HepG2 (cell line): Measurements from ENCODE around the gene TUBB4A. TPM values are rescaled to one million over a fixed set of nuclear protein-coding genes. Genes with fewer than 3 reads are reported as not detected.

Source experiments
- ATAC-seq: fragments of 200-7000 bp; cut with Tn5 transposase; 3 replicates; pipeline ENCODE4 v1.9.1; 2020; ENCODE audit warnings: mild to moderate bottlenecking, moderate library complexity
- BruUV-seq: library from RNA; stranded (reverse); fragments of 400-500 nt; replicated peaks from 2 replicates; lab custom pipeline; 2021; lab: Mats Ljungman, UMichigan
- CTCF ChIA-PET: fragments of 300-600 bp; formaldehyde crosslinking; extraction: SDS; loops from one replicate; lab custom pipeline; 2021; ENCODE audit warnings: low total read pairs, inconsistent platforms, low intra/inter-chr PET ratio; lab: Yijun Ruan, JAX
- POLR2A ChIA-PET: fragments of 350-600 bp; sonication (Branson Sonifier 250); formaldehyde crosslinking; loops from one replicate; lab custom pipeline; 2020; ENCODE audit warnings: antibody characterized with exemption, inconsistent platforms; lab: Yijun Ruan, JAX
- DNase-seq: peaks from one replicate; pipeline ENCODE4 v3.0.0-alpha.2; 2015; ENCODE audit warnings: low spot score
- FAIRE-seq: peaks from 3 replicates; lab custom pipeline; 2011; peaks lifted over from hg19 to GRCh38; lab: Jason Lieb, UNC
- H2AFZ ChIP-seq: one replicate; pipeline ENCODE4 v1.6.1; 2011; ENCODE audit warnings: low read length, inconsistent platforms
- H3K27ac ChIP-seq: fragments of 300-600 bp; 3 replicates; pipeline ENCODE4 v1.8.0; 2011; ENCODE audit warnings: mixed run types, mild to moderate bottlenecking, mixed read lengths, low read length, inconsistent platforms; ENCODE audit not compliant: insufficient read depth; ENCODE audit errors: extremely low read length
- H3K27me3 ChIP-seq, 2 experiments: fragments of 200-600 bp in 1 of 2; 2 replicates in 1 of 2; 3 replicates in 1 of 2; pipeline versions ENCODE4 v1.6.0 to v1.8.0; 2011; ENCODE audit warnings: low read length in 2 of 2, mild to moderate bottlenecking in 2 of 2, moderate library complexity in 2 of 2, inconsistent platforms in 1 of 2; ENCODE audit not compliant: insufficient read depth in 2 of 2, control insufficient read depth in 1 of 2
- H3K36me3 ChIP-seq, 2 experiments: fragments of 200-600 bp in 1 of 2; replicated peaks in 1 of 2; 2 replicates in 1 of 2; 3 replicates in 1 of 2; pipeline versions ENCODE4 v1.5.1 to v1.8.0; 2011; ENCODE audit warnings: low read length in 2 of 2, inconsistent platforms in 1 of 2; ENCODE audit not compliant: insufficient read depth in 2 of 2, control insufficient read depth in 1 of 2
- H3K4me1 ChIP-seq: 2 replicates; pipeline ENCODE4 v1.5.1; 2012; ENCODE audit warnings: low read length, inconsistent platforms; ENCODE audit not compliant: insufficient read depth
- H3K4me2 ChIP-seq: 2 replicates; pipeline ENCODE4 v1.6.0; 2011; ENCODE audit warnings: low read depth, low read length, inconsistent platforms
- H3K4me3 ChIP-seq, 3 experiments: fragments of 200-600 bp in 1 of 3; sonication (generic), shearing (Covaris generic) in 1 of 3; replicated peaks in 1 of 3; 2 replicates each; pipeline ENCODE4 v1.5.1; 2011 to 2016; ENCODE audit warnings: low read length in 3 of 3, inconsistent platforms in 2 of 3, low read depth in 2 of 3, mild to moderate bottlenecking in 2 of 3, control low read depth in 1 of 3, mixed read lengths in 1 of 3; ENCODE audit not compliant: insufficient read depth in 1 of 3
- H3K79me2 ChIP-seq: one replicate; pipeline ENCODE4 v1.6.1; 2011; ENCODE audit warnings: low read length, inconsistent platforms; ENCODE audit not compliant: insufficient read depth
- H3K9ac ChIP-seq: 2 replicates; pipeline ENCODE4 v1.6.0; 2011; ENCODE audit warnings: mild to moderate bottlenecking, low read depth, low read length, inconsistent platforms; ENCODE audit not compliant: insufficient read depth
- H3K9me3 ChIP-seq: 2 replicates; pipeline ENCODE4 v1.5.1; 2012; ENCODE audit warnings: mild to moderate bottlenecking, low read length
- H4K20me1 ChIP-seq: 2 replicates; pipeline ENCODE4 v1.6.0; 2011; ENCODE audit warnings: inconsistent platforms, mild to moderate bottlenecking, low read length, moderate library complexity; ENCODE audit not compliant: insufficient read depth
- AKNA ChIP-seq: sonication (generic); formaldehyde crosslinking; IDR thresholded peaks from 2 replicates; pipeline ENCODE4 v1.4.0; 2020; ENCODE audit warnings: missing genetic modification reagents, borderline replicate concordance
- JUNB ChIP-seq: sonication (generic); formaldehyde crosslinking; IDR thresholded peaks from 2 replicates; pipeline ENCODE4 v1.8.0; 2022; ENCODE audit warnings: missing genetic modification reagents, mild to moderate bottlenecking, borderline replicate concordance
- KAT7 ChIP-seq: IDR thresholded peaks from 2 replicates; pipeline ENCODE4 v1.6.1; 2018; ENCODE audit warnings: borderline replicate concordance, missing compliant biosample characterization
- NBN ChIP-seq: fragments of 450-650 bp; conservative IDR thresholded peaks from 2 replicates; pipeline ENCODE4 v1.6.1; 2017
- TRIM22 ChIP-seq: fragments of 450-650 bp; IDR thresholded peaks from 2 replicates; pipeline ENCODE4 v1.6.1; 2017
- ZBTB40 ChIP-seq, 2 experiments: fragments of 450-650 bp in 1 of 2; sonication (generic) in 1 of 2; formaldehyde crosslinking in 1 of 2; IDR thresholded peaks; 2 replicates each; pipeline versions ENCODE4 v1.6.1 to v1.8.0; 2016 to 2022; ENCODE audit warnings: antibody characterized with exemption in 1 of 2, mild to moderate bottlenecking in 1 of 2, missing genetic modification reagents in 1 of 2
- ZC3H4 ChIP-seq: sonication (generic); formaldehyde crosslinking; IDR thresholded peaks from 2 replicates; pipeline ENCODE4 v1.4.0; 2020; ENCODE audit warnings: missing genetic modification reagents, borderline replicate concordance
- WGBS: methylation state at CpG from one replicate; pipeline ENCODE4 v1.1.6; 2017; ENCODE audit warnings: low lambda C conversion rate; 5-methylcytosine and 5-hydroxymethylcytosine counted together
- in situ Hi-C: cut with HindIII; loops from 2 replicates; pipeline ENCODE4 v1.10.0; 2017; ENCODE audit warnings: low pct_unique_long_range_greater_than_20kb; ENCODE audit not compliant: extremely low pct_ligation_motif_present
- intact Hi-C: fragments of 100-400 bp; cut with micrococcal nuclease; formaldehyde crosslinking; loops from one replicate; pipeline ENCODE4 v1.10.0; 2022; ENCODE audit not compliant: unreplicated experiment
- polyA plus RNA-seq, 8 experiments: library from polyadenylated mRNA; depleted of rRNA in 3 of 8; stranded (reverse) in 7 of 8; unstranded in 1 of 8; fragments of >200 nt; fragmentation: Illumina TruSeq in 4 of 8; extraction: Trizol in 4 of 8; gene quantifications; 2 replicates each; pipeline versions ENCODE4 v1.2.1 to v1.2.3, GENCODE V29; 2011 to 2016; ENCODE audit warnings: low read depth in 4 of 8, missing spikeins in 1 of 8, mixed read lengths in 1 of 8; ENCODE audit not compliant: insufficient read depth in 1 of 8
- total RNA-seq, 5 experiments: library from RNA; depleted of rRNA; stranded (reverse); fragments of >200 nt; fragmentation: Illumina TruSeq; extraction: Trizol; gene quantifications; 2 replicates each; pipeline ENCODE4 v1.2.3, GENCODE V29; 2016; ENCODE audit warnings: low read depth in 1 of 5

The TUBB4A gene
- total and polyA plus RNA-seq, 2 of the 13 experiments (the other 11 are each of a cell fraction or from before 2014, with no cell fraction given) = not detected

DNA sequence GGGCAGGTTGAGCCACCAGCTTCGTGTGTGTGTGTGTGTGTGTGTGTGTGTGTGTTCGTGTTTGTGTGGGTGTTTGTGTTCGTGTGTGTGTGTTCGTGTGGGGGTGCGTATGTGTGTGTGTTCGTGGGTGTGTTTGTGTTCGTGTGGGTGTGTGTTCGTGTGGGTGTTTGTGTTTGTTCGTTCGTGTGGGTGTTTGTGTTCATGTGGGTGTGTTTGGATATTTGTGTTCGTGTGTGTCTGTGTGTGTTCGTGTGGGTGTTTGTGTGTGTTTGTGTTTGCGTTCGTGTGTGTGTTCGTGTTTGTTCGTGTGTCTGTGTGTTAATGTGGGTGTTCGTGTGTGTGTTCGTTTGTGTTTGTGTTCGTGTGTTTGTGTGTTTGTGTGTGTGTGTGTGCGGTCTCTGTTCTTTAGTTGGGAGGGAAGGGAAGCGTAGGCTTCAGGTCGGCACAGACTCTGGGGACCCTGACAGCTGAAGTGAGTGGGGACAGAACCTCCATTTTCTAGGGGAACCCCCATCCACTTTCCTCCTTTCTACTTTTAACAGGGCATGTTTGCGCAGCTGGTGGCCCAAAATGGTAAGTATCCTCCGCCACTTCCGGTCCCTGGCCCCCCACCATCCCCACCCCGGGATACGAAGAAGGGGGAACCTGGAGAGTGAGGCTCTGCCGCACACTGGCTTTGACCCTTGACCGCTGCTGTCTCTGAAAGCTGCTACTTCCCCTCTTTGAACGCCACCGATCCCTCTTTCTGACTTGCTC, 30.3 kb upstream of the TUBB4A start:
- H3K36me3 ChIP-seq = no peaks in the 10 kb centered on the region
- peak; percentile 67 for FAIRE-seq
- intact Hi-C loops = no loop called here
- TF ChIP-seq KAT7 (CRISPR knock-in tag) = no peak
- no peak for TF ChIP-seq AKNA (CRISPR knock-in tag)
- TF ChIP-seq ZBTB40 (IDR thresholded peaks at IDR 0.05) = peak; percentile 12; the same call in 1 of the 2 replicates
- no peak for TF ChIP-seq ZBTB40 (CRISPR knock-in tag; IDR thresholded peaks at IDR 0.05)
- TF ChIP-seq NBN = 0 out of 2 replicates have a peak, but pooled peaks have one; percentile 59
- peak; percentile 22; the same call in 1 of the 2 replicates for TF ChIP-seq TRIM22
- no peak for TF ChIP-seq ZC3H4
- TF ChIP-seq JUNB (CRISPR knock-in tag) = 0 out of 2 replicates have a peak, but pooled peaks have one; percentile 33

More for the DNA sequence above, 30.3 kb upstream of the TUBB4A start:
- no peak overlapping the region for H3K9ac ChIP-seq
- H3K27me3 ChIP-seq = peaks cover 0 to 14% of the 10 kb centered on the region in 2 experiments; a peak in 3 of 5 replicates
- H3K9me3 ChIP-seq = no peaks in the 10 kb centered on the region
- H3K4me2 ChIP-seq = peak overlapping the region; percentile 99
- H3K79me2 ChIP-seq = no peaks in the 10 kb centered on the region
- POLR2A ChIA-PET = no interaction called here
- no peak for ATAC-seq
- H2AFZ ChIP-seq = no peak overlapping the region
- H4K20me1 ChIP-seq = no peaks in the 10 kb centered on the region
- in situ Hi-C loops = no loop called here
- H3K4me1 ChIP-seq = peaks cover 57% of the 10 kb centered on the region
- H3K27ac ChIP-seq = no peak overlapping the region
- BruUV-seq = TSS peak; percentile 71
- DNase-seq = no peak
- CTCF ChIA-PET = no interaction called here
- WGBS = 48% methylated on average over 28 of the region's 31 CpGs
- H3K4me3 ChIP-seq = peak overlapping the region in 1 of 3 experiments; percentile 78; a peak in 2 of 6 replicates
